ENCODE results near the gene CCDC142.

Gene CCDC142

DNA sequence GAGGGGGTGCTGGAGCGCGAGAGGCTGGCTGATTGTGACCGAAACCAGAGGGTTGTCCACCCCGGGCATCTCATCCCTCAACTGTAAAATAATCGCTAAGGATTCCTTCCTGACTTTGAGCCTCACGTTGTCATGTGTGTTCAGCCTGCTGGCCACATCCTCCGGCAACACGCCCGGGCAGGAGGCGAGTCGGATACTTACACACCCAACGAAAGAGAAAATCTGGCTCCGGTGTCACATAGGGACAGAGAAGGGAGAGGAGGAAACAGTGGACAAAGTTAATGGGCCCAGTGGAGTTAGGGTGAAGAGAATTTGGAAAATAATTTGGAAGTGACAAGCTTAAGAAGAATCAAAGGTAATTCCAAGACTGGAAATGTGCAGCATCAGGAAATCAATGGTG is 33.9 kb upstream of the CCDC142 start:
- Mint-ChIP-seq H3K27ac (no peak overlapping the region), H3K9me3 (ENCODE audit: low read depth) (no peaks in the 10 kb centered on the region), H3K36me3 (no peaks in the 10 kb centered on the region), H3K27me3 (peaks cover 50% of the 10 kb centered on the region), H3K4me3 (peak overlapping the region; percentile 76), H3K4me1 (ENCODE audit: low read depth) (peaks cover 14% of the 10 kb centered on the region)

GRCh38 chr2:74515981-74516633 is 33.3 kb upstream of the CCDC142 start:
- H3K4me3 Mint-ChIP-seq, result peak overlapping the region; percentile 76
- H3K9me3 Mint-ChIP-seq (ENCODE audit: low read depth), result no peaks in the 10 kb centered on the region
- no peaks in the 10 kb centered on the region for H3K36me3 Mint-ChIP-seq
- H3K4me1 Mint-ChIP-seq (ENCODE audit: low read depth), result peaks cover 14% of the 10 kb centered on the region
- no peak overlapping the region for H3K27ac Mint-ChIP-seq
- H3K27me3 Mint-ChIP-seq, result peaks cover 52% of the 10 kb centered on the region

DNA sequence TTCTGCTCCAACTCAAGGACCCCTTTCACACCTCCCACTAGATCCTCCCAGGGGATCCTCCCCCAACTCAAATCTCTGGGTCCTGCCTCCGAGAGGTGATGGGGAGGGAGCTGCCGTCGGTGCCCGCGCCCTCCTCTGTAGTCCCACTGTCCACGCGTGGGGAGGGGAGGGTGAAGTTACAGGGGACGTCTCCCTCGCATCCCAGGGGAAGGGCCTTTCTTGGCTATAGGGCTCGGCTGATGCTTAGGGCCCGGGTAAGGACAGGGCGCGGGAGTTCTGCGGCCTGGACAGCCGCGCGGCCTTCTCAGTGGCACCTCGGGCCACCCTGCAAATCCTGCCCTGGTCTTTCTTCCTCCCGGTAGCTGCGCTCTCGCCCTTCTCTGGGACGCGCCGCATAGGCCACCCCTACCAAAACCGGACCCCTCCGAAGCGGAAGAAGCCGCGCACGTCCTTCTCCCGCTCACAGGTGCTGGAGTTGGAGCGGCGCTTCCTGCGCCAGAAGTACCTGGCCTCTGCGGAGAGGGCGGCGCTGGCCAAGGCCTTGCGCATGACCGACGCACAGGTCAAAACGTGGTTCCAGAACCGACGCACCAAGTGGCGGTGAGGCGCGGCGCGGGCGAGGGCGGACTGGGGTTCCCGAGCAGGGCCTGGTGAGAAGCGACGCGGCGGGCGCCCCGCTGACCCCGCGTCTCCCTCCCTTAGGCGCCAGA is 32.6 kb upstream of the CCDC142 start:
- H3K9me3 Mint-ChIP-seq (ENCODE audit: low read depth), result no peaks in the 10 kb centered on the region
- peaks cover 14% of the 10 kb centered on the region for H3K4me1 Mint-ChIP-seq (ENCODE audit: low read depth)
- H3K27ac Mint-ChIP-seq, result no peak overlapping the region
- peak overlapping the region; percentile 65 for H3K4me3 Mint-ChIP-seq
- H3K36me3 Mint-ChIP-seq, result no peaks in the 10 kb centered on the region
- peaks cover 52% of the 10 kb centered on the region for H3K27me3 Mint-ChIP-seq

DNA sequence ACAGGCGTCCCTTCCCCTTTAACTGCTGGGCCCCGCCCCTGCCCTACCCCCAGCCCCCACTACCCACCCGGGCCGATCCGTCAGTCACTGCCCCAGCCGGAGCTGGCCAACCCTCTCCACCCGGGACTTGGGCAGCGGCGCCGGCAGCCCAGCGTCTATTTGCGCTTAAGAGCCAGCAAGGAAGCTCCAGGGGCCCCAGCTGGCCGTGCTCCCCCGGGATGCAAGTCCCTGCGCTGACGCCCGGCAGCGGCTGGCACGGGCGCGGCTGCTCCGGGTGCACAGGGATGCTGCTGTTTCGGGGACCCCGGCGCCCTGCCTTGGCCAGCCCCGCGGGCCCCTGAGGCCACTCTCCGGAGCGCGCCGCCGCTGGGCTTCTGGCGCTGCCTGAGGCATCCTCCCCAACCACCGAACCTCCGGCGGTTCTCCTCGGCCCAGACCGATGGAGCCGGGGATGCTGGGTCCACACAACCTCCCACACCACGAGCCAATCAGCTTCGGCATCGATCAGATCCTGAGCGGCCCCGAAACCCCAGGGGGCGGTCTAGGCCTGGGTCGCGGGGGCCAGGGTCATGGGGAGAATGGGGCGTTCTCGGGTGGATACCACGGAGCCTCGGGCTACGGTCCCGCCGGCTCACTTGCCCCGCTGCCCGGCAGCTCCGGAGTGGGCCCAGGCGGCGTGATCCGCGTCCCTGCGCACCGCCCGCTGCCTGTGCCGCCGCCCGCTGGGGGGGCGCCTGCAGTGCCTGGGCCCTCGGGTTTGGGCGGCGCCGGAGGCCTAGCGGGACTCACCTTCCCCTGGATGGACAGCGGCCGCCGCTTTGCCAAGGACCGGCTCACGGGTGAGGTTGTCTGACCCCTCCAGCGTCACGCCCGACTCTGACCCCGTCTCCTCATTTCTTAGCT is 31.8 kb upstream of the CCDC142 start, which contains the start of gene TLX2:
Gene TLX2, plus strand, starts transcription at position 83 of the 903 bp plus-strand sequence. Its CDS starts 357 bp downstream, at position 440.
- H3K4me3 Mint-ChIP-seq, result peak within 1 kb of the TSS; percentile 65
- no peaks in the 10 kb centered on the region for H3K9me3 Mint-ChIP-seq (ENCODE audit: low read depth)
- H3K4me1 Mint-ChIP-seq (ENCODE audit: low read depth), result peaks cover 14% of the 10 kb centered on the region
- H3K27me3 Mint-ChIP-seq, result peaks cover 46% of the 10 kb centered on the region
- no peak within 1 kb of the TSS for H3K27ac Mint-ChIP-seq
- no peaks in the 10 kb centered on the region for H3K36me3 Mint-ChIP-seq

DNA sequence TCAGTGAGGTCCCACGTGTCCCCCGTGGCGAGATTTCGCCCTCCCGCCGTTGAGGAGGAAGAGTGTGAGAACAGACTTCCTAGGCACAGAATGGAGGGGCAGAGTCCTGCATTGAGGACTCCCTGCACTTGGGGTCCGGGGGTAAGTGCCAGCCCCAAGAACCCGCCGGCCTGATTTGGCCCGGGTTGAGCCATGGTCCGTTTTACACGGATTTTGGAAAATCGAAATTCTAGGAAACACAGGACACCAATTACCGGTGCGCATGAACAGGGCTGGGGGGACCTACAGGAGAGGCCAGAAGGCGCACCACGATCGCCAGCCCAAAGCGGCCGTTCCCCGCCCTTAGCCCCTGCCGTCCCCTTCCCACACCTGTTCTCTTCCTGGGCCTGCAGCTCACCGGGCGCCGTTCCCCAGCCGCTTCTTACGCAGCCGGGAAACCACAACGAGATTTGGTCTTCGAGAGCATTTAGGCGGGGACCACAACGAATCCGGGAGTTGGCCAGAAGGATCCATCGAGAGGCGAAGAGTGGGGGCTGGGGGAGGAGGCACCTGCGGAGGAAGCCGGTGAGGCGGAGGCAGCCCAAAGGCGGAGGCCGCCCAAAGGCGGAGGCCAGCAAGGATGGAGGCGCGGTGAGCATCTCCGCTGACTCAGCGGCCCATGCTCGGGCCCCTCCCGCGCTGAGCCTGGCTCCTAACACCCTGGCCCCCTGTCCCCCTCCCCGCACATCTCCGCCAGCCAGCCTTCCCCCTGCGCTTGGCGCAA is 31.0 kb upstream of the CCDC142 start:
- Mint-ChIP-seq H3K27ac (no peak overlapping the region), H3K4me1 (ENCODE audit: low read depth) (peaks cover 16% of the 10 kb centered on the region), H3K27me3 (peaks cover 40% of the 10 kb centered on the region), H3K4me3 (peak overlapping the region; percentile 35), H3K9me3 (ENCODE audit: low read depth) (no peaks in the 10 kb centered on the region), H3K36me3 (no peaks in the 10 kb centered on the region)

DNA sequence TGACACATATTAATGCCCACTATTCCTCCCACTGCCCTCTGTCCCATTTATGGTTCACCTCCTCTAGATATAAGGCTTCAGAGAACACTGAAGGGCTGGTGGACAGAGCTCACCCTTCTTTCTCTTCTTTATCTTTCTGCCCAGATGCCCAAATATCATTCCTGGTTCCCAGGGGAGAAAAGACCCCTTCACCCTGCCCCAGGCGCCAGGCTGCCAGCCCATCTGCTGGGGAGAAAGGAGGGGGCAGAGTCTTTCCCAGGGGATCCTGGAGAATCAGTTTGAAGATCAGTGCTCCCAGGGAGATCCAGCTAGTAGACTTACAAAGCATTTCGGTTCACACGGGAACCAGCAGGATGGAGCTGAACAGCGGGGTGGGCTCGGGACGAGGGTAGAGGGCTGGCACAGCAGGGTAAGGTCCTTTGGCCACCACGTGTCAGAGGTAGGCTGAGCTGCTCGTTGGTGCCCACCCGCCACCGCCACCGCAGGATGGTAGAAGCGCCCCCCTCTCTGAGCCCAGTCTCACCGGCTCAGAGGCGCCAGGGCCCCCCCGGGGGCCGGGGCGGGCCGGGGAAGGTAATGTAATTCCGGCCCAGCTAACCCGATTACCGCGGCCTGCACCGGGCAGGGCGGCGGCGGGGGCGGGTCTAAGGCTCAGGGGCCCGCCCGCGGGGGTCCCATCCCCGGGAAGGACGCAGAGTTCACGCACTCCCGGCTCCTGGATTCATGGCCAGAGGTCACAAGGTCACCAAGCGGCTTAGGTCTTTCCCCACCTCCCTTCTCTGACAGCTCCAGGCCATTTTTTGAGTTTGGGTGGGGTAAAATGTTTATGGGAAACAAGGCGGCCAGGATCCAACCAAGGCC is 30.2 kb upstream of the CCDC142 start:
- Mint-ChIP-seq H3K27me3 (peaks cover 33% of the 10 kb centered on the region), H3K27ac (no peak overlapping the region), H3K4me3 (peak overlapping the region; percentile 35), H3K4me1 (ENCODE audit: low read depth) (peaks cover 24% of the 10 kb centered on the region), H3K36me3 (no peaks in the 10 kb centered on the region), H3K9me3 (ENCODE audit: low read depth) (no peaks in the 10 kb centered on the region)

- H3K27ac Mint-ChIP-seq, result no peak overlapping the region
- peaks cover 5% of the 10 kb centered on the region for H3K36me3 Mint-ChIP-seq
- no peaks in the 10 kb centered on the region for H3K9me3 Mint-ChIP-seq (ENCODE audit: low read depth)
- H3K4me1 Mint-ChIP-seq (ENCODE audit: low read depth), result peaks cover 32% of the 10 kb centered on the region
- H3K27me3 Mint-ChIP-seq, result peaks cover 22% of the 10 kb centered on the region
- no peak overlapping the region for H3K4me3 Mint-ChIP-seq
These were observed 28.5 kb upstream of the CCDC142 start for GRCh38 chr2:74511104-74511989.

DNA sequence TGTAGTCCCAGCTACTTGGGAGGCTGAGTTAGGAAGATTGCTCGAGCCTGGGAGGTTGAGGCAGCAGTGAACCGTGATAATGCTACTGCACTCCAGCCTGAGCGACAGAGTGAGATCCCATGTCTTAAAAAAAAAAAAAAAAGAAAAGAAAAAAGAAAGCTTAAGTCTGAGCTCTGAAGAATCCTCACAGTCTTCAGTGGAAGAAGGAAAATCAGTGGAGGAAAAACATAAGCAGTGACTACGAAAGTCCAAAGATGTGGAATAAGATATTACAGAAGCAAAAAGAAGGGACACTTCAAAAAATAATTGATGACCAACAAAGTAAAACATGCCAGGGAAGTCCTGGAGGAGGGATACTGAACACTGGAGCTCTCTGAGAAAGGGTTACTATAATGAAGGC is 27.5 kb upstream of the CCDC142 start:
- no peaks in the 10 kb centered on the region for H3K9me3 Mint-ChIP-seq (ENCODE audit: low read depth)
- no peak overlapping the region for H3K27ac Mint-ChIP-seq
- peaks cover 5% of the 10 kb centered on the region for H3K36me3 Mint-ChIP-seq
- peaks cover 32% of the 10 kb centered on the region for H3K4me1 Mint-ChIP-seq (ENCODE audit: low read depth)
- no peak overlapping the region for H3K4me3 Mint-ChIP-seq
- peaks cover 23% of the 10 kb centered on the region for H3K27me3 Mint-ChIP-seq

GRCh38 chr2:74507926-74508520 is 25.2 kb upstream of the CCDC142 start:
- H3K27ac Mint-ChIP-seq, result peak overlapping the region; percentile 100
- H3K9me3 Mint-ChIP-seq (ENCODE audit: low read depth), result no peaks in the 10 kb centered on the region
- H3K4me3 Mint-ChIP-seq, result peak overlapping the region; percentile 100
- H3K4me1 Mint-ChIP-seq (ENCODE audit: low read depth), result peaks cover 43% of the 10 kb centered on the region
- H3K36me3 Mint-ChIP-seq, result peaks cover 16% of the 10 kb centered on the region
- peaks cover 26% of the 10 kb centered on the region for H3K27me3 Mint-ChIP-seq

GRCh38 chr2:74507145-74507925 is 24.5 kb upstream of the CCDC142 start, which contains the start of gene PCGF1:
Gene PCGF1, minus strand, starts transcription at chr2:74507695. Its CDS starts 27 bp downstream, at chr2:74507668.
- H3K27ac Mint-ChIP-seq, result peak within 1 kb of the TSS; percentile 100
- H3K36me3 Mint-ChIP-seq, result peaks cover 16% of the 10 kb centered on the region
- H3K4me1 Mint-ChIP-seq (ENCODE audit: low read depth), result peaks cover 47% of the 10 kb centered on the region
- no peaks in the 10 kb centered on the region for H3K9me3 Mint-ChIP-seq (ENCODE audit: low read depth)
- peaks cover 23% of the 10 kb centered on the region for H3K27me3 Mint-ChIP-seq
- H3K4me3 Mint-ChIP-seq, result peak within 1 kb of the TSS; percentile 100

GRCh38 chr2:74505448-74506246 is 22.8 kb upstream of the CCDC142 start:
- H3K4me1 Mint-ChIP-seq (ENCODE audit: low read depth), result peaks cover 54% of the 10 kb centered on the region

More at GRCh38 chr2:74505448-74506246, 22.8 kb upstream of the CCDC142 start:
- peak overlapping the region; percentile 27 for H3K4me3 Mint-ChIP-seq
- no peaks in the 10 kb centered on the region for H3K9me3 Mint-ChIP-seq (ENCODE audit: low read depth)
- H3K27ac Mint-ChIP-seq, result no peak overlapping the region
- peaks cover 25% of the 10 kb centered on the region for H3K27me3 Mint-ChIP-seq
- H3K36me3 Mint-ChIP-seq, result peaks cover 18% of the 10 kb centered on the region

Data from activated naive CD8-positive, alpha-beta T cell (primary cell).